ENCODE data around the gene CD2BP2. TPM values are rescaled to one million over a fixed set of nuclear protein-coding genes. Genes with fewer than 3 reads are reported as not detected.

Gene CD2BP2
- total and polyA plus RNA-seq, 9 of the 15 experiments (the other 6 are each of a cell fraction or from before 2014, with no cell fraction given) = 3.9 to 51.1 (median 32.8) TPM

DNA sequence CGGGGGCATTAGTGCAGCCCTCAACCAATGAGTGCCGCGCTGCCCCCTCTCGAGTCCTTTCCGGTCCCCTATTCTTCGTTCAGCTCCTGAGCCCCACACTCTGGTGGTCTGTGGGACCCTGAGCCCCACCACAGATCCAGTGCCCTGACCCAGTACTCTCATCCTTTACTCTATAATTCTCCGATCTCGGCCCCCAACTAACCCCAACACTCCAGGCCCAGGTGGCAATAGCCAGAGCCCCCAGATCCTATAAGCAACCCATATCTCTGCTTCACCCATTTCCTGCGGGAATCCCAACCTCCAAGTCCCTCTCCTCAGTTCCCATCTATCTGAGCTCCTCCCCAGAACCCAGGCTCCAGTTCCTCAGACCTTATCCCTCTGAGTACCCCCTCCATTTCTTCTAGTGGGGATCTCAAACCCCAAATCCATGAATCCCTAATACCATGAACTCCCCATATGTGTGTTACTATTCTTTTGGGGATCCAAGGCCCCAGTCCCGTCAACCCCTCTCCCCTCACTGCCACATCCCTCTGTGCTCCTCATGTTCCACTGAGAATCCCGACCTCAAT lies 16.2 kb upstream of the CD2BP2 start (continued):
- TF ChIP-seq, protein P1, sequence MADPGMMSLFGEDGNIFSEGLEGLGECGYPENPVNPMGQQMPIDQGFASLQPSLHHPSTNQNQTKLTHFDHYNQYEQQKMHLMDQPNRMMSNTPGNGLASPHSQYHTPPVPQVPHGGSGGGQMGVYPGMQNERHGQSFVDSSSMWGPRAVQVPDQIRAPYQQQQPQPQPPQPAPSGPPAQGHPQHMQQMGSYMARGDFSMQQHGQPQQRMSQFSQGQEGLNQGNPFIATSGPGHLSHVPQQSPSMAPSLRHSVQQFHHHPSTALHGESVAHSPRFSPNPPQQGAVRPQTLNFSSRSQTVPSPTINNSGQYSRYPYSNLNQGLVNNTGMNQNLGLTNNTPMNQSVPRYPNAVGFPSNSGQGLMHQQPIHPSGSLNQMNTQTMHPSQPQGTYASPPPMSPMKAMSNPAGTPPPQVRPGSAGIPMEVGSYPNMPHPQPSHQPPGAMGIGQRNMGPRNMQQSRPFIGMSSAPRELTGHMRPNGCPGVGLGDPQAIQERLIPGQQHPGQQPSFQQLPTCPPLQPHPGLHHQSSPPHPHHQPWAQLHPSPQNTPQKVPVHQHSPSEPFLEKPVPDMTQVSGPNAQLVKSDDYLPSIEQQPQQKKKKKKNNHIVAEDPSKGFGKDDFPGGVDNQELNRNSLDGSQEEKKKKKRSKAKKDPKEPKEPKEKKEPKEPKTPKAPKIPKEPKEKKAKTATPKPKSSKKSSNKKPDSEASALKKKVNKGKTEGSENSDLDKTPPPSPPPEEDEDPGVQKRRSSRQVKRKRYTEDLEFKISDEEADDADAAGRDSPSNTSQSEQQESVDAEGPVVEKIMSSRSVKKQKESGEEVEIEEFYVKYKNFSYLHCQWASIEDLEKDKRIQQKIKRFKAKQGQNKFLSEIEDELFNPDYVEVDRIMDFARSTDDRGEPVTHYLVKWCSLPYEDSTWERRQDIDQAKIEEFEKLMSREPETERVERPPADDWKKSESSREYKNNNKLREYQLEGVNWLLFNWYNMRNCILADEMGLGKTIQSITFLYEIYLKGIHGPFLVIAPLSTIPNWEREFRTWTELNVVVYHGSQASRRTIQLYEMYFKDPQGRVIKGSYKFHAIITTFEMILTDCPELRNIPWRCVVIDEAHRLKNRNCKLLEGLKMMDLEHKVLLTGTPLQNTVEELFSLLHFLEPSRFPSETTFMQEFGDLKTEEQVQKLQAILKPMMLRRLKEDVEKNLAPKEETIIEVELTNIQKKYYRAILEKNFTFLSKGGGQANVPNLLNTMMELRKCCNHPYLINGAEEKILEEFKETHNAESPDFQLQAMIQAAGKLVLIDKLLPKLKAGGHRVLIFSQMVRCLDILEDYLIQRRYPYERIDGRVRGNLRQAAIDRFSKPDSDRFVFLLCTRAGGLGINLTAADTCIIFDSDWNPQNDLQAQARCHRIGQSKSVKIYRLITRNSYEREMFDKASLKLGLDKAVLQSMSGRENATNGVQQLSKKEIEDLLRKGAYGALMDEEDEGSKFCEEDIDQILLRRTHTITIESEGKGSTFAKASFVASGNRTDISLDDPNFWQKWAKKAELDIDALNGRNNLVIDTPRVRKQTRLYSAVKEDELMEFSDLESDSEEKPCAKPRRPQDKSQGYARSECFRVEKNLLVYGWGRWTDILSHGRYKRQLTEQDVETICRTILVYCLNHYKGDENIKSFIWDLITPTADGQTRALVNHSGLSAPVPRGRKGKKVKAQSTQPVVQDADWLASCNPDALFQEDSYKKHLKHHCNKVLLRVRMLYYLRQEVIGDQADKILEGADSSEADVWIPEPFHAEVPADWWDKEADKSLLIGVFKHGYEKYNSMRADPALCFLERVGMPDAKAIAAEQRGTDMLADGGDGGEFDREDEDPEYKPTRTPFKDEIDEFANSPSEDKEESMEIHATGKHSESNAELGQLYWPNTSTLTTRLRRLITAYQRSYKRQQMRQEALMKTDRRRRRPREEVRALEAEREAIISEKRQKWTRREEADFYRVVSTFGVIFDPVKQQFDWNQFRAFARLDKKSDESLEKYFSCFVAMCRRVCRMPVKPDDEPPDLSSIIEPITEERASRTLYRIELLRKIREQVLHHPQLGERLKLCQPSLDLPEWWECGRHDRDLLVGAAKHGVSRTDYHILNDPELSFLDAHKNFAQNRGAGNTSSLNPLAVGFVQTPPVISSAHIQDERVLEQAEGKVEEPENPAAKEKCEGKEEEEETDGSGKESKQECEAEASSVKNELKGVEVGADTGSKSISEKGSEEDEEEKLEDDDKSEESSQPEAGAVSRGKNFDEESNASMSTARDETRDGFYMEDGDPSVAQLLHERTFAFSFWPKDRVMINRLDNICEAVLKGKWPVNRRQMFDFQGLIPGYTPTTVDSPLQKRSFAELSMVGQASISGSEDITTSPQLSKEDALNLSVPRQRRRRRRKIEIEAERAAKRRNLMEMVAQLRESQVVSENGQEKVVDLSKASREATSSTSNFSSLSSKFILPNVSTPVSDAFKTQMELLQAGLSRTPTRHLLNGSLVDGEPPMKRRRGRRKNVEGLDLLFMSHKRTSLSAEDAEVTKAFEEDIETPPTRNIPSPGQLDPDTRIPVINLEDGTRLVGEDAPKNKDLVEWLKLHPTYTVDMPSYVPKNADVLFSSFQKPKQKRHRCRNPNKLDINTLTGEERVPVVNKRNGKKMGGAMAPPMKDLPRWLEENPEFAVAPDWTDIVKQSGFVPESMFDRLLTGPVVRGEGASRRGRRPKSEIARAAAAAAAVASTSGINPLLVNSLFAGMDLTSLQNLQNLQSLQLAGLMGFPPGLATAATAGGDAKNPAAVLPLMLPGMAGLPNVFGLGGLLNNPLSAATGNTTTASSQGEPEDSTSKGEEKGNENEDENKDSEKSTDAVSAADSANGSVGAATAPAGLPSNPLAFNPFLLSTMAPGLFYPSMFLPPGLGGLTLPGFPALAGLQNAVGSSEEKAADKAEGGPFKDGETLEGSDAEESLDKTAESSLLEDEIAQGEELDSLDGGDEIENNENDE (IDR thresholded peaks at IDR 0.05; ENCODE audit: low read depth, low read length) = no peak
- TF ChIP-seq, protein P2, sequence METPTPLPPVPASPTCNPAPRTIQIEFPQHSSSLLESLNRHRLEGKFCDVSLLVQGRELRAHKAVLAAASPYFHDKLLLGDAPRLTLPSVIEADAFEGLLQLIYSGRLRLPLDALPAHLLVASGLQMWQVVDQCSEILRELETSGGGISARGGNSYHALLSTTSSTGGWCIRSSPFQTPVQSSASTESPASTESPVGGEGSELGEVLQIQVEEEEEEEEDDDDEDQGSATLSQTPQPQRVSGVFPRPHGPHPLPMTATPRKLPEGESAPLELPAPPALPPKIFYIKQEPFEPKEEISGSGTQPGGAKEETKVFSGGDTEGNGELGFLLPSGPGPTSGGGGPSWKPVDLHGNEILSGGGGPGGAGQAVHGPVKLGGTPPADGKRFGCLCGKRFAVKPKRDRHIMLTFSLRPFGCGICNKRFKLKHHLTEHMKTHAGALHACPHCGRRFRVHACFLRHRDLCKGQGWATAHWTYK (CRISPR knock-in tag; IDR thresholded peaks at IDR 0.05) = no peak
- TF ChIP-seq, protein P3, sequence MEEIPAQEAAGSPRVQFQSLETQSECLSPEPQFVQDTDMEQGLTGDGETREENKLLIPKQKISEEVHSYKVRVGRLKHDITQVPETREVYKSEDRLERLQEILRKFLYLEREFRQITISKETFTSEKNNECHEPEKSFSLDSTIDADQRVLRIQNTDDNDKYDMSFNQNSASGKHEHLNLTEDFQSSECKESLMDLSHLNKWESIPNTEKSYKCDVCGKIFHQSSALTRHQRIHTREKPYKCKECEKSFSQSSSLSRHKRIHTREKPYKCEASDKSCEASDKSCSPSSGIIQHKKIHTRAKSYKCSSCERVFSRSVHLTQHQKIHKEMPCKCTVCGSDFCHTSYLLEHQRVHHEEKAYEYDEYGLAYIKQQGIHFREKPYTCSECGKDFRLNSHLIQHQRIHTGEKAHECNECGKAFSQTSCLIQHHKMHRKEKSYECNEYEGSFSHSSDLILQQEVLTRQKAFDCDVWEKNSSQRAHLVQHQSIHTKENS (CRISPR knock-in tag; IDR thresholded peaks at IDR 0.05) = no peak
- TF ChIP-seq, protein P4, sequence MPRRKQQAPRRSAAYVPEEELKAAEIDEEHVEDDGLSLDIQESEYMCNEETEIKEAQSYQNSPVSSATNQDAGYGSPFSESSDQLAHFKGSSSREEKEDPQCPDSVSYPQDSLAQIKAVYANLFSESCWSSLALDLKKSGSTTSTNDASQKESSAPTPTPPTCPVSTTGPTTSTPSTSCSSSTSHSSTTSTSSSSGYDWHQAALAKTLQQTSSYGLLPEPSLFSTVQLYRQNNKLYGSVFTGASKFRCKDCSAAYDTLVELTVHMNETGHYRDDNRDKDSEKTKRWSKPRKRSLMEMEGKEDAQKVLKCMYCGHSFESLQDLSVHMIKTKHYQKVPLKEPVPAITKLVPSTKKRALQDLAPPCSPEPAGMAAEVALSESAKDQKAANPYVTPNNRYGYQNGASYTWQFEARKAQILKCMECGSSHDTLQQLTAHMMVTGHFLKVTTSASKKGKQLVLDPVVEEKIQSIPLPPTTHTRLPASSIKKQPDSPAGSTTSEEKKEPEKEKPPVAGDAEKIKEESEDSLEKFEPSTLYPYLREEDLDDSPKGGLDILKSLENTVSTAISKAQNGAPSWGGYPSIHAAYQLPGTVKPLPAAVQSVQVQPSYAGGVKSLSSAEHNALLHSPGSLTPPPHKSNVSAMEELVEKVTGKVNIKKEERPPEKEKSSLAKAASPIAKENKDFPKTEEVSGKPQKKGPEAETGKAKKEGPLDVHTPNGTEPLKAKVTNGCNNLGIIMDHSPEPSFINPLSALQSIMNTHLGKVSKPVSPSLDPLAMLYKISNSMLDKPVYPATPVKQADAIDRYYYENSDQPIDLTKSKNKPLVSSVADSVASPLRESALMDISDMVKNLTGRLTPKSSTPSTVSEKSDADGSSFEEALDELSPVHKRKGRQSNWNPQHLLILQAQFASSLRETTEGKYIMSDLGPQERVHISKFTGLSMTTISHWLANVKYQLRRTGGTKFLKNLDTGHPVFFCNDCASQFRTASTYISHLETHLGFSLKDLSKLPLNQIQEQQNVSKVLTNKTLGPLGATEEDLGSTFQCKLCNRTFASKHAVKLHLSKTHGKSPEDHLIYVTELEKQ (CRISPR knock-in tag; IDR thresholded peaks at IDR 0.05) = no peak
- TF ChIP-seq, protein P5, sequence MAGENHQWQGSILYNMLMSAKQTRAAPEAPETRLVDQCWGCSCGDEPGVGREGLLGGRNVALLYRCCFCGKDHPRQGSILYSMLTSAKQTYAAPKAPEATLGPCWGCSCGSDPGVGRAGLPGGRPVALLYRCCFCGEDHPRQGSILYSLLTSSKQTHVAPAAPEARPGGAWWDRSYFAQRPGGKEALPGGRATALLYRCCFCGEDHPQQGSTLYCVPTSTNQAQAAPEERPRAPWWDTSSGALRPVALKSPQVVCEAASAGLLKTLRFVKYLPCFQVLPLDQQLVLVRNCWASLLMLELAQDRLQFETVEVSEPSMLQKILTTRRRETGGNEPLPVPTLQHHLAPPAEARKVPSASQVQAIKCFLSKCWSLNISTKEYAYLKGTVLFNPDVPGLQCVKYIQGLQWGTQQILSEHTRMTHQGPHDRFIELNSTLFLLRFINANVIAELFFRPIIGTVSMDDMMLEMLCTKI (IDR thresholded peaks at IDR 0.05; ENCODE audit: partially characterized antibody) = no peak
